Mucosa of gallbladder (tissue), 1 donor: Measurements from ENCODE around the gene TRNT1. TPM values are rescaled to one million over a fixed set of nuclear protein-coding genes. Genes with fewer than 3 reads are reported as not detected.

Experiments used
- DNase-seq: peaks from one replicate; pipeline ENCODE4 v3.0.0-alpha.2; 2020; ENCODE audit warnings: low spot score
- total RNA-seq: library from RNA; stranded (reverse); gene quantifications from one replicate; pipeline ENCODE4 v1.2.1, GENCODE V29; 2021
- donor health status: DM: no; HTN: no; CAD: no.

The TRNT1 gene
- 22.0 TPM for total RNA-seq

DNA sequence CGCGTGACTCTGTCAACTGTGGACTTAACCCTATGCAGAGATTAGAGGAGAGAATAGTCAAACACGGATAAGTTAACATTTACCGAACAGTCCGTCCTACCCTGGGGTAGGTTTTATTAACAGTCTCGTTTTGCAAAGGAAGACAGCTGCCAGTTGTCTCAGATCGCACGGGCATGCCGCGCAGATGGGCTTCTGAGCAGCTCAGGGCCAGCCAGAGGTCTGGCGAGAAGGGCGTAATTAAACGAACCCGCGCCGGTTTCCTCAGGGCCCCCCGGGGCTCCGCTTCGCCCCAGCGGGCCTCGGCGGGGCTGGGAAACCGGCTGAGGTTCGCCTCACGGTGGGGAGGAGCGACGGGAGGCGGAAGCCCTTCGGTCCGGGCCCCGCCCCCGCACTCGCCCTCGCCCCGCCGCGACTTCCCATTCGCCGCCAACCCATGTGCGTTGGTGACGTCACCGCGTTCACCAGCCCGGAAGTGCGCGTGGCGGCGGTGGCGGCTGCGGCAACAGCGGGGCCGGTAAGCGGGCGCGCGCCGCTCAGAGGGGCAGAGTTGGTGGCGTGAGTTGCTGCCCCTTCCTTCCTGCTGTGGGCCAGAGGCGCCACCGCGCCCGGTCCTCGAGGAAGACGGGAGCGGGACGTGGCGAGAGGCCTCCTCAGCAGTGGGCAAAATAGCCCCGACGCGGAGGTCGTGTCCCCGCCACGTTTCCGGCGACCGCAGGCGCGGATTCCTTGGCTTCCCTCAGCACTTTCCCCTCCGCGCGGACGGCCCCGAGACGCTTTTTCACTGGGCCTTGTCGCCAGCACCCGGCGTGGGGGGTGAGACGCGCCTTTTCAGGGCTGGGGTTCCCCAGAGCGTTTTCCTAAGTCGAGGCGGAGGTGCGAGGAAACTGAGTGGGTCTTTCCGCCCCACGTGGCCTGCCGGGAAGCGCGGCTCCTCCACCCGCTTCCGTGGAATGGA is at the start of gene TRNT1:
Gene TRNT1, plus strand, starts transcription at position 464 of the 955 bp plus-strand sequence. CDS start 2,101 bp downstream, outside the sequence.
- DNase-seq: peak; percentile 97

DNA sequence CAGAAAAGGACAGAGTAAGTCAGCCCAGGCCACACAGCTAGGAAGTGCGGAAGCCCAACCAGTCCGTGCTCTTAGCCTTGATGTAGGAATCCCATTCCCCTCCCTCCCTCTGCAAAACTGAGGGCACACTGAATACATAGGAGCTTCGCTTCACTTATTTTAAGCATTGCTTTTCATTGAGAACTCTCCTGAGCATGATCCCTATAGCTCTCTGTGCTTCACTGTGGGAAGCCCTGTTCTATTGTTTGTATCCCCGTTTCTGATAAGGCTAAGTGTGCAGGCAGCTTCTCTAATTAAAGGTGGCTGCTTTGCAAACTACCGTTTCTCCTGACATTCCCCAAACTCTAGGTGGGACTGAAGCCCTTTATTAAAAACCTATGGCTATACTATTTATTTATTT is 46.4 kb upstream of the TRNT1 start:
- no peak for DNase-seq

DNA sequence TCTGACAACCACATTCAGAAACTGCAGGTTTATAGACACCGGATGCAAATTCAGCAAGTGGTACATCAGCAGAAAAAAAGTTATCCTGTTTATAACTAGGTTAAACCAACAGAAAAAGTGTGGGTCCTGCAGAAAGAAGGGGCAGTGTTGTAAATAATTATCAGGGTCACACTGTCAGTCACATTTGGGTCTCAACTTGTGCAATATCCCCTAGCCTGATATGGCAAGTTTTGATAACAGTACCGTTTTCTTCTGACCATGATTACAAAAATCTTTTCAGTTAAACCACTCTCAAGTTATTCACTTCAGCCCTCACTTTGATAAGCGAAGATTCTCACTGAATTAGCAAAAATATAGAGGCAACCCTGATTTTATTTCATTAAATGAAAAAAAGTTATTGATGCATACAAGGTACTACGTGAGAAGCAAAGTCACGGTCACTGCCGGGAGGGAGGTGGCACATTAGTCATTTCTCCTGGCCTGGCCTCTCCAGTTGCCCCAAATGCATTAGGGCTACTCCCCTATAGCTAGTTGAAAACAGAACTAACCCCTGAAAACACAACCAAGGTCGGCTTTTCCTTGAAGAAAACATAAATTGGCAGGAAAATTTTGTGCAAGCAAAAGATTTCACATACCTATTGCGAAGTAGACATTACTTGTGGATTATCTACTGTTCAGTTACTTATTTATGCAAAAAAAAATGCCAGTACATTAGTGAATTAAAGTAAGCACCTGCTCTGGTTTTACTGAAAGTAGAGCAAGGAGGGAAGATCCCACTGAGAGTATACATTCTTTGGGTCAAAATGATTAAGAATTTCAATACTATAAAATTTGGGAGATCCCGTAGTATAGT is 45.1 kb upstream of the TRNT1 start:
- no peak for DNase-seq

DNA sequence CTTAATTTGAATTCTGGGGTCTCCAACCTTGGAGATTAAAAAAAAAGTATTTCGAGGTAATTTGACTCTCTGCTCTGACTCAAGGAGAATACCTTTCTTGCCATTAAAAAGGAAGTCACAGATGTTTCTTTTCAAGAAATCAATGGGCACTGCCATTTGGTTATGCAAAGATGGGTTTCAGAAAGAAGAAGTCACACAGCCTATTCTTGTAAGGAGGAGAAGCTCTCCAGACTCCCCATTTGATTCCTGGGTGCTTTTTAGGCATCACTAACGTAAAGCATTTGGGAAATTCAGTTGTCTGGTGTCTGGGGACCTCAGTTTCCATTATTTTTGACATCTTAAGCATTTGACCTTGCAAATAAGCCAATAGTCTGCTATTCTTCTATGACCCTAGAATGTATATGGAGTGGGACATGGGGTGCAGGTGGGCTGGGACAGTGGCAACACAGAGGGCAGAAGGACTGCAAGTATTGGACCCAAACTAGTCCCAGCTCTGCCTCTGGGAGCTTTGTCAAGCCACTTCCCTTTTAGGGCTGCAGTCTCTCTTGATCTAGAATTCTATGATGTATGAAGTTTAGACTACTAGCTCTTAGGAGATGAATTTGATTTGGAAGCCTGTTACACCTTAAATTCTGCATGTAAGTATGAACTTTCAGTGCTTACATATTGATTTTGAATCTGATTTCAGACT is 44.4 kb upstream of the TRNT1 start:
- DNase-seq: no peak

DNA sequence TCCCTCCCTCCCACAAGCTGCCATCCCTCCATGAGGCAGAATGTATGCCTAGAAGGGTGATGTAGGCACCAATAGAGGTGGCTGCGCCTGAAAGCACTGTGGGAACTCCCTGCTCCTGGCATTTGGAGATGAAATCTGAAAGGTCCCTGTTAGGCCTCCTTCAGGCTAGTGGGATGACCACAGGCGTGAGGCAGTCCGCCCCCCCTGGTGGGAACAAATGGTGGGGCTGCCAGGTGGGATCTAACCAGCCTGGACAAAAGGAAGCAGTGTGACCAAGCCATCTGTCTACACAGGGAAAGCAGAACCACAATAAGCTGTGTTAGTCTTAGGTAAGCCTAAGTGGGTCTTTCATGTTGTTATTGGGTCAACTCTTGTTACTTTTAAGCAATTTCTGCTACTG is 41.9 kb upstream of the TRNT1 start:
- DNase-seq: no peak

DNA sequence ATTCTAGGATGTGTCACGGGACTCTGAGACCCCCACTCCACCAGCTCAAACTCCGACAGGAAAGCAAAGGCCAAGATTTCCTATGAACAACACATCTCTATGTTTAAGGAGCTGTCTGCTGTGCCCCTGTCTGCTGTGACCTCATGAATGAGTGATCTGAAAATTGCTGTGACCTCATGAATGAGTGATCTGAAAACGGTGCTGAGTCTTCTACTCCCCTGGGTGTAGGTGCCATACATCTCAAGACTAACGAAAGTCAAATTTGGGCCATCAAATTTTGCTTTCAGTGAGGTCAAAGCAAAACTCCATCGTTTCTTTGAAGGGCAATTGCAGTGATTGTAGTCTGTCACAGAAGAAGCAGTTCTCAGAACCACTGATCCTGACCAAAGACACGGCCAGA is 41.0 kb upstream of the TRNT1 start:
- no peak for DNase-seq

DNA sequence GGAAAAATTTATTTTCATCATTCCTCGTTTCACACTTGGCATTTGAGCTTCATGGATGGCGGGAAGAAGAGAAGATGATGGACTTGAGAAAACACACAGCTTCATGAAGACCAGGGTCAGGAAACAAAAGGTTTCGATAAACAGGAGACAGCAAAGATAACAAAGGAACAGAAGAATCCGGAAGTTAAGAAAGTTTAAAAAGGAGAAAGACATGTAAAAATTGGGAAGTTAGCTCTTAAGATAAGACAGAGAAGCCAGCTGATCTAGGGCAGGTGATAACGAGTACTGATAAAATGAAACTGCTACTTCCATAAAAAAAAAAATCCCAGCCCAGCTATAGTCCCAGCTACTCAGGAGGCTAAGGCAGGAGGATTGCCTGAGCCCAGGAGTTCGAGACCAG is 40.5 kb upstream of the TRNT1 start:
- no peak for DNase-seq

DNA sequence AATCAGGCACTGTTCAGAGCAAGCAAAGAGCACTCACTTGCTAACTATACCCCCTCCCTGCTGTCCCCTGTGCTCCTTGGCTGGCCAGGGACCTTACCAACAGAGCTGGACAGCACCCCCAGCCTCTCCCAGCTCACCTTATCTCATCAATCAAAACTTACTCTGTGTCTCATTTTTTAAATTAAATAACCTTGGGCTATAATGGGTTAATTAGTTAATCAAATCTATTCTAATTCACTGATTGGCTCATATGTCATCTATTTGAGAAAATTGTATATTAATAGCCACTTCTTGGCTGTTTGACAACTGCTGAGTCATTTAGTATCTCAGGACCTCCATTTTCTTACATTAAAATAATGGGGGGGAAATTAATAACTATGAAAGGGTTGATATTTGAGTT is 39.5 kb upstream of the TRNT1 start:
- no peak for DNase-seq

DNA sequence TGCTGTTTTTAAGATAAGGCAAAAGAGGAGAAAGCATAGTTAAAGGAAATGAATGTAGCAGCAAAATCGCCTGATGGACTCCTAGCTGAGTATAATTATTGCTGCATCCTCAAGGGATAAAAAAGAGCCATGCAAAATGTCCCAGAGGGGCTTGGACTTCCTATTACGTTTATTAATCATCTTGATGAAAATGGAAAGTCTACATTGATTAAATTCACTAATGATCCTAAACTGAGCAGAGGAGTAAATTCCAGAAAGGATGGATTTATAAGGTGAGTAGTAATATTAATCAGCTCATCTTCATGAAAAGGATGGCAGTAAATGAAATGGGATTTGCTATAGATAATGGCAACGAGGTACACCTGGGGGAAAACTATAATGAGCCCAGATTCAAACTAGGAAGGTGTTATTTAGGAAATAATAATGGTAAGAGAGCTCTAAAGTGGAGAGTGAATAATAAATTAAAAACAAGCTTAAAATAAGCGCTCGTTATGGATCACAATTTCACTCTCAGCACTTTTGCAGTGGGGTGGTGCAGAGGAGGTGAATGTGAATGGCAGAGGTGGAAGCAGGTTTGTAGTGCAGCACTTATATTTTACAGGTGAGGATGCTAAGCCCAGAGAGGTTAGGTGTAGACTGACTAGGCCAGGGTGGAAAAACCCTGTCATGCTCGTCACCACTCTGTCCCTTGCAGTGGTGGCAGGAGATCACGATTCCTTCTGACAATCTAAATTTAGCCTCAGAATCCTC is 38.8 kb upstream of the TRNT1 start:
- DNase-seq: no peak

DNA sequence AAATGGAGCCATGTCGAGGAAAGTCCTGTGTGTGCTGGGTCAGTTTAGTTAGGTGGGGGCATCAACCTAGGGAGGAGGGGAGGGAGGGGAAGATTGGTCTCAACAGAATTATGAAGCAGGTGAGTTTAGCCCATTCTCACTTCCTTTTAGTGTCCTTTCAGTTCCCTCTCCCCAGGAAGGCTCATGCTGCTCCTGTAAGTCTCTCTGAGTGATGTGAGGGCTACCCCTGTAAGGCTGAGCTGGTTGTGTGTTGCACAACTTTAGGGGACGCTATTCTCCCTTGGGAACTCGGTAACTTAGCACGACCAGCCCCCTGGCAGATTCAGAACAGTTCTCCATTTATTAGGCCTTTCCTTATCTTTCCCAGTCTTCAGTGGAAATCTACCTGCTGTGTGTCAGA is 37.7 kb upstream of the TRNT1 start:
- no peak for DNase-seq

DNA sequence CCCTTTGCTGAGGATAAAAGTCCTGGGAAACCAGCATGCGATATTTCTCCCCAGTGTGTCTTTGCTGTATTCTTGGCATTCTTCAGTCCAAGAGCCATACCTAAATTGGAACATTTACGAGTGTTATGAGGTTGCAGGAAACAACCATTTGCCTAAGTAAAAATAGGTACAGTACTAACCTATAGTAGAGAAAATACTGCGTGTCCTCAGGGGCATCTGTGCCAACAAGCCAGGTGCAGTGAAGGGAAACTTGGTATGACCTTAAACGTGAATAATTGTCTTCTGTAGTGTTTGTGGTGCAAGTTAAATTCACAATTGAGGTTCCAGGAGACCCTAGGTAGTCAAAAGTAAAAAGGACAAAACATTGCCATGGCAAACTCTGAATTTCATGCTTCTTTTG is 28.8 kb upstream of the TRNT1 start:
- no peak for DNase-seq

DNA sequence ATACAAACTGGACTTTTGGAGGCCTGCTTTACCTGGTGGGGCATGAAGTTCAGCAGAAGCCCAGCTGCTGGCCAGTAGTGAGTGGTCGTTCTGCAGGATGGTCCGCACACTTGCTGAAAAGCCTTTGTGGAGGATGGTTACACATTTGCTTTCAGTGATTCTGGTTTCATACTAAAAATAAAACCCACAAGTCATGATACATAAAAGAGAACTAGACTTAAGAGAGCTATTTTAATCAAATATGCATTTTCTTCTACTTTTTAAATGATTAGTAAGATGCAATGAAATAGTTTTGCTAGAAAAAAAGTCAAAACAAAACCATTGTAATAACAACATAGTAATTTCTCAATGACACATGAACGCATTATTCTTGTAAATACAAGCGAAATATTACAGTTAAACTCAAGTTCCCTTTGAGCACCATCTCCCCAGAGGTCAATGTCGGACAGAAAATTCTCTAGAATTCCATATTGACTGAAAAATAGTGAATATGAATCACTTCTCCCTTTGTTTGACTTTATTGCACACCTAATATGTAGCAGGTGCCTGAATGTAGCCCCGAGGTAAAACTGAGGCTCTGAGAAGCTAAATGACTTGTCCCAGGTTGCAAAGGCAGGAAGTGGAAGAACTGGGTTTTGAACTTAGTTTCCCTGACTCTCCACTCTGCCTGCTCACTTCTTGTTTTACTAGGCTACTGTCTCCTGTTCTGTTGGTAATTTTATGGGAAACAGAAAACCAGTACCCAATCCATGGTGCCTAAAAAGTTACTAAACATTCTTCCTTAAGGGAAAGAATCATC is 24.9 kb upstream of the TRNT1 start:
- no peak for DNase-seq

DNA sequence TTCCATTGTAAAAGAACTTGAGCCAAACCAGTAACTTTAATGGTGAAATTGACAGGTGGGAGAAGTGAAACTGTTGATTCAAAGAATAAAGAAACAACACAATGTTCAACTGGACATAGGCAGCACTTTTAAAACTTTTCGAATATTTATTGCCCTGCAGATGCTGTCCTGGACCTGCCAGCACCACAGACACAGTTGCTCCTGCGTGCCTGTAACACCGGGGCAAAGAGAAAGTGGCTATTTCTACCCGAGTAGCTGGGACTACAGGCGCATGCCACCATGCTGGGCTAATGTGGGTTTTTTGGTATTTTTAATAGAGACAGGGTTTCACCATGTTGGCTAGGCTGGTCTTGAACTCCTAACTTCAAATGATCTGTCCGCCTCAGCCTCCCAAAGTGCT is 24.0 kb upstream of the TRNT1 start:
- DNase-seq: no peak

DNA sequence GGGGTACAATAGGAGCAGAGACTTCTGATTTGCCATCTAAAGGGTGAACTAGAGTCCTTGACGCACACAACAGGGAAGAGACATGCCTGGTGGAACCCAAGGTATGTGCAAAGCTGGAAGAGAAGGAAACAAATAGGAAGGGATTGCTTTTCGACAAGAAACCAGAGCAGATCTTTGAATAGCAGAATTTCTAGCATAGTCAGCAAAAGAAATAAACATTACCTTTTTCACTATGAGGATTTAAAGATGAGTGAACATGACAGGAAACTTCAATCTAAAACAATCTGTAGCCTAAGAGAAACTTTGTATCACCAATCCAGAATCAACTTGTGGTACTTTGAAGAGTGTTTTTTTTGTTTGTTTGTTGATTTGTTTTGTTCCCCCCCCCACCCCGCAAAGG is 21.5 kb upstream of the TRNT1 start:
- no peak for DNase-seq

DNA sequence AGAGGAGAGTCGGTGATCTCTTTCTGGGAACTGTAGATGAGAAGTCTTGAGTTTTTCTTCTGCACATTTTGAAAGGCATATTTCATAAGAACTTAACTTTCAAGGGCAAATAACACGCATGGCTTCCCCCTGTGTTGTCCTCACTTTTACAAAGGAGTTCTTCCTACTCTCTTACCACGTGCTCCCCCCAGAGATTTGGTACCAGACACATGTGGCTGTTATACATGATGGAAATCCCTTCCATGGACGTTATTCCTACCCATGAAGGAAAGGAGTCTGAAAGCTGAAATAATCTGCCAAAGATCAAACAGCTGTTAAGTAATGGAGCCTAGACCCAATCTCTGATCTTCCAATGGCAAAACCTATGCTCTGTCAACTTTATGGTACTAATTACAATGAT is 20.9 kb upstream of the TRNT1 start:
- DNase-seq: no peak

DNA sequence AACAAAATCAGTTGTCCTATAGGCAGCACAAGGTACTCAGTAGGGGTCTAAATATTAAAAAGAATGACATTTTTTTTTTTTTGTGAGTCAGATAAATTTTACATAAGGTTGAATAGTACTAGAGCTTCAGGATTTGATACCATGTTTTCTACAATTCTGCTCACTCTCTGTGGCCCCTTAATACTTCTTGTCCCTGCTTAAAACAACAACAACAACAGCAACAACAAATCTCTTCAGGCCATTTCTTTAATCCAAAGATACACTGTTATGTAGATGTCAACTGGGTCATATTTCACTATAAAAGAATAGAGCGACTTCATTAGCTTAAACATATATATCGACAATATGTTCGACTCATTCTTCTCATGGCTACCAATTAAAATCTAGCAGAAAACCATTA is 19.6 kb upstream of the TRNT1 start:
- DNase-seq: no peak

DNA sequence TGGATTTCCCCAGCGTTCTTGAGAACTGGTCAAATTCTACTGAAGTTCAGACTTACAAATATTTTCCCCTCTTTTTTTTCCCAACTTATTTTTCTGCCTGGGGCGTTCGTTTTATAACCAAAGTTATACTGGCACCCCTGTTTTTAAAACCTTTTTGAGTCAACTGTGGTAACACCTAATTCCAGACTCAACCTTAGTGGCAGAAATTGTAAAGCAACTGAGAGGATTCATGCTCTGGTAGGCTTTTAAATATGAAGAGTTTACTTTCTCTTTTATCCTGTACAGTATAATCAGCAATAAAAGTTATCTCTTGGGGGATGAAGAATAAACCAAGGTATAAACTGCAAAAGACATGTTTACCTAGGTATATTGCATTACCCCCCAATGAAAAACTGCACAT is 18.9 kb upstream of the TRNT1 start:
- no peak for DNase-seq

DNA sequence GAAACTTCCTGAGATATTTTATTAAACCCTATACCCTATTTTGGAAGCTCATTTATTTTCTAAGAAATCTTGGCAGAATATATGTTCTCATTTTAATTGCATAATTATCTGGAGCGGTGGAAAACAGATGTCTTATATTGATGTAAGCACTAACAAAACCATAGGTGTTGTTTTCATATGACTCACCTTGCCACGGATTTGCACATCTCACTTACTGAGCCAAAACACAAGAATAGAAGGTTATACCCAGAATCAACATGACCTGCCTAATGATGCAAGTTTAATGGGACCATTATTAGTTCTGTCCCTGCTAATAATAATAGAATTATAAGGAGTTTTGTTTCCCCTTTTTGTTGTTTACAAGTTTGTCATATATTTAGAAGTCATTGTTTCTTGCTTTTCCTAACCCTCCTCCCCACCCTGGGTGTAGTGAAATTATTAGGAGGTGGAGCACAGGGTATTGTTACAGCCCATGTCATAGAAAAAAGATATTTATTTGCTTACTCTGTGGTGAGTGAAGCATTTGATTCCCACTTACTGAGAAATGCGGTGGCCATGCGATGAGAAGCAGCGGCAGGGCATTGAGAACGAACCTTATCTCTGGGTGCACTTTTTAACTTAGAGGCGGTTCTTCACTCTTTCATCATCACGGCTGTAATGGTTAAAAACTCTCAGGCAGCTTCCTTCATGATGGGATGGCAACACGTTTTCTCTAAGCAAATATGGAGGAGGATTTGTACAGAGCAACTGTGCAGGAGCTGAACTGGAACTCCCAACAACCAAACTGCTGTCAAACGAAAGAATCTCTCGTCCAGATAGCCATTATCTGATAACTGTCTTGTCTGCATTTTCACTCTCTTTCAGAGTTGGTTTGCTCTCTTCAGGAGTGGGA is 17.1 kb upstream of the TRNT1 start:
- no peak for DNase-seq

DNA sequence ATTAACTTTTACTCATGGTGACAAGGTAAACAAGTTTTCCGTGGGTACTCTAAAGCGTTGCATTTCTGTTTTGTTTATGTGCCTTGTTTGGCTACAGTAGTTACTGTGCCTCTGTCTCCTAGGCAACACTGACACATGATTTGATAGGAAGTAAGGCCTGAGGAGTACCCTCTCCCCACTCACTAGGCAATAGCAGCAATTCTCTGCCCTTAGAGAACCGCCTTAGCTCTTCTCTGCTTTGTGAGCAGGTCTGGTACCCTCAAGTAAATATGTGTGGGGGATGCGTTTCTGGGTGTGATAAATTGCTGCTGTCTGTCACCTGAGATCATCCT is 16.5 kb upstream of the TRNT1 start, which contains the start of gene IL5RA:
Gene IL5RA, minus strand, starts transcription at position 76 of the 332 bp plus-strand sequence. CDS start 5,390 bp downstream, outside the sequence.
- DNase-seq: no peak
